ENCODE data around the gene ALK. TPM values are rescaled to one million over a fixed set of nuclear protein-coding genes. Genes with fewer than 3 reads are reported as not detected.

The ALK gene
- total RNA-seq, 1 experiment from 2014 or later, result 59.6 TPM

DNA sequence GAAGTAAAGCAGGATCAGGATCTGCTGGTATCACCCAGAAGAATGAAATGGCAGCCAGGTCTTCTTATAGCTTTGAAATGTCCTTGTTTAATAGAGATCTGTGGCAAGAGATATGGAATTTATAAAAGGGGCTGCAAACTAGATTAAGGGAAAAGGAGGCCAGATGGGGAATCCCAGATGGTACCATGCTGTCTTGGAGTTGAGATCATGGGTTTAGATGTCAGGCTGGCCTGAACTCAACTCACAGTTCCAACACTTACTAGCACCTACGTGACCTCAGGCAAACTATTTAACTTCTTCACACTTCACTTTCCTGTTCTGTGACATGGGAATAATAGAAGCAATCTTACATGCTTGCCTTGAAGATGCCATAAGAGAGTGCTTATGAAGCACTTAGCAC, 188.2 kb downstream of the ALK start:
- Histone ChIP-seq H3K27ac (no peak overlapping the region), H3K36me3 (no peaks in the 10 kb centered on the region; the same call in 1 of the 2 replicates), H3K9me3 (replicated peaks) (no peaks in the 10 kb centered on the region), H3K4me1 (no peaks in the 10 kb centered on the region), H3K4me3 (no peak overlapping the region), H3K27me3 (no peaks in the 10 kb centered on the region)
- DNase-seq, result no peak

DNA sequence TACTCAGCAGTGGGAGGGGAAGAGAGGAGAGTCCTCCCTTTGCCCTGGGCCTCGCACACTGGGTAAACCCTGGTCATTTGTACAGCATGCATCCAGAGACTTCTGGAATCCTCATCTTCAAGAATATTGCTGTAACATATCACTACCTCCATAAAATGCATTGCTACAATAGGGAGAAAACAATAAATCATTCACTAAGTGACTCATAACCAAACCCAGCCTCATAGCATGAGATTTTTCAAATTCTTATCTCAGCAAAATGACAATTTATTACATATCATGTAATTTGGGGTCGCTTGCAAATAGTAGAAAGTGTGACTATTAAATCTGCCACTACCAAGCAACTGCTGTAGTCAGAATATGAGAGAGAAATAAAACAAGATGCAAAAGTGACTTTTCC, 189.4 kb downstream of the ALK start:
- Histone ChIP-seq H3K4me1 (no peaks in the 10 kb centered on the region), H3K27me3 (no peaks in the 10 kb centered on the region), H3K4me3 (no peak overlapping the region), H3K36me3 (peaks cover under 1% of the 10 kb centered on the region; the same call in 1 of the 2 replicates), H3K27ac (no peak overlapping the region), H3K9me3 (replicated peaks) (no peaks in the 10 kb centered on the region)
- DNase-seq, result no peak

DNA sequence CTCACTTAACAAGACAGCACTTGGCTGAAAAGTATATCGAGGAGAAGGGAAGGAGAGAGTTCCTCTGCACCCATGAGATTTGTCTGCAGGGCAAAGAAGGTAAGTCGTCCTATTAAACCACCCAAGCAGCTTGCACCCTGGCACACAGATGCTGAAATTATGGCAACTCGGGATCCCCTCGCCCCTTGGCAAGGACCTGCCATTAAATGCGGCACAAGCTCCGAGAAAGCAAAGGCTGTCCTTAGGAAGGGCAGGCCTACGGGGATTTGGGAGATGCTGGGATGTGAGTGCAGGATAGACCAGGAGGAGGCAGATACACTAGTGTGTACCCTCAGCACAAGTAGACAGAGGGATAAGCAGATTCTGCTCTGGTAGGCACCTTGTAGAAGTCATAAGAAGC, 191.5 kb downstream of the ALK start:
- Histone ChIP-seq H3K4me3 (no peak overlapping the region), H3K27me3 (no peaks in the 10 kb centered on the region), H3K9me3 (replicated peaks) (no peaks in the 10 kb centered on the region), H3K27ac (no peak overlapping the region), H3K4me1 (no peaks in the 10 kb centered on the region), H3K36me3 (0 out of 2 replicates have a peak, but pooled peaks cover 2% of the 10 kb centered on the region)
- no peak for DNase-seq

DNA sequence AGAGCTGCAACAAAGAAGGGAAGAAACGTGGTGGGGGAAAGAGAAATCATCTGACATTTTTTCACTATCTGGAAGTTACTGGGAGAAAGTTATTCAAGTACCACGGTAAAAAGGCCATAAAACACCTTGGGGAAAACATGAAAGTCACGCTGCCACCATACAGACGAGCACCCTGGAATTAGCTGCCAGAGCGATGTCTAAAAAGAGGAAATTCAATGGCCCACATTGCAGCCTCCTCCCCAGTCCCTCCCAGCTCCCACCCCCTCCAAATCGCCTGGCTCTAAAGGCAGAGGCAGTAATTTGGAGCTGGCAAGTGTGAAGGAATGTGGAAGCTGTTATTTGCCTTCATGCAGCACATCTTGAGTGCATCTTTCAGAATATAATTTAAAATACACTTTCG, 192.0 kb downstream of the ALK start:
- H3K9me3 ChIP-seq (replicated peaks), result no peaks in the 10 kb centered on the region
- H3K36me3 ChIP-seq, result 0 out of 2 replicates have a peak, but pooled peaks cover 2% of the 10 kb centered on the region
- H3K27me3 ChIP-seq, result no peaks in the 10 kb centered on the region
- peaks cover 3% of the 10 kb centered on the region; the same call in 1 of the 2 replicates for H3K4me1 ChIP-seq
- H3K4me3 ChIP-seq, result no peak overlapping the region
- DNase-seq, result no peak
- no peak overlapping the region for H3K27ac ChIP-seq

GRCh38 chr2:29726976-29727375, 194.4 kb downstream of the ALK start:
- Histone ChIP-seq H3K4me3 (no peak overlapping the region), H3K9me3 (replicated peaks) (no peaks in the 10 kb centered on the region), H3K27ac (no peak overlapping the region), H3K36me3 (0 out of 2 replicates have a peak, but pooled peaks cover 2% of the 10 kb centered on the region), H3K4me1 (peaks cover 3% of the 10 kb centered on the region; the same call in 1 of the 2 replicates), H3K27me3 (no peaks in the 10 kb centered on the region)
- DNase-seq, result peak in 1 of 2 experiments; percentile 50

GRCh38 chr2:29725610-29726009, 195.8 kb downstream of the ALK start:
- no peaks in the 10 kb centered on the region for H3K27me3 ChIP-seq
- H3K4me1 ChIP-seq, result peaks cover 3% of the 10 kb centered on the region; the same call in 1 of the 2 replicates
- no peak for DNase-seq
- 0 out of 2 replicates have a peak, but pooled peaks cover 2% of the 10 kb centered on the region for H3K36me3 ChIP-seq
- H3K9me3 ChIP-seq (replicated peaks), result no peaks in the 10 kb centered on the region
- no peak overlapping the region for H3K4me3 ChIP-seq
- H3K27ac ChIP-seq, result no peak overlapping the region

GRCh38 chr2:29724282-29724681, 197.1 kb downstream of the ALK start:
- peak in 1 of 2 experiments; percentile 49 for DNase-seq
- Histone ChIP-seq H3K36me3 (0 out of 2 replicates have a peak, but pooled peaks cover 2% of the 10 kb centered on the region), H3K27ac (no peak overlapping the region), H3K27me3 (no peaks in the 10 kb centered on the region), H3K4me3 (no peak overlapping the region), H3K4me1 (peaks cover 3% of the 10 kb centered on the region; the same call in 1 of the 2 replicates), H3K9me3 (replicated peaks) (no peaks in the 10 kb centered on the region)

DNA sequence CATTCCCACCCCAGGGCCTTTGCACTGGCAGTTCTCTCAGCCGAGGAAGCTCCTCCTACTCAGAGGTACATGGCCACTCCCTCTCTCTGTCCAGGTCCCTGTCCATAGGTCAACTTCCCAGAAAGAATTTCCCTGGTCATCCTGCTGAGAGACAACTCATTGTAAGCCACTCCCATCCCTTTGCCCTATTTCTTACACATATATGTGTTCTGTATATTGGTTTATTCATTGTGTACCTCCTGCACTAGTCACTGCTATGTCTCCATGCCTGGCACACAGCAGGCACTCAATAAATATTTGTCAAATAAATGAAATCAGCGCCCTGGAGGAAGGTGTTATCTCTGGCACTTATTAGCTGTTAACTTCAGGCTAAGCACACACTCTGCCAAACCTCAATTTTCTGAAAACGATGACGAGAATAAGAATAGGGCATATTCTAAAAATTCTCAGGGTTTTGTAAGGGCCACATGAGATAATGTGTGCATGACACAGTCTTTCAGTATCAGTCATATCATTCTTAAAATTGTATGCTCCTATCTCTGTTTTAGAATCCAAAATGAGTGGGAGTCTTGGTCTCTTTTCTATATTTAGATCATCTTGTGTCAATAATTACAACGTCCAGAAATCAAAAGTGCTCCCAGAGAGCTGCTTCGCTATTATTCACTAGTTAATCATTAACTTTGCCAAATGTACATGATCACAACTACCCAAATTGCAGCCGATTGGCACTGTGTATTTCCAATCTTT, 198.0 kb downstream of the ALK start:
- Histone ChIP-seq H3K9me3 (replicated peaks) (no peaks in the 10 kb centered on the region), H3K4me3 (no peak overlapping the region), H3K27ac (no peak overlapping the region), H3K4me1 (peaks cover 3% of the 10 kb centered on the region; the same call in 1 of the 2 replicates), H3K36me3 (0 out of 2 replicates have a peak, but pooled peaks cover 2% of the 10 kb centered on the region), H3K27me3 (no peaks in the 10 kb centered on the region)
- DNase-seq, result no peak

GRCh38 chr2:29719639-29720038, 201.7 kb downstream of the ALK start:
- no peak overlapping the region for H3K27ac ChIP-seq
- H3K9me3 ChIP-seq (replicated peaks), result no peaks in the 10 kb centered on the region
- DNase-seq, result no peak

DNA sequence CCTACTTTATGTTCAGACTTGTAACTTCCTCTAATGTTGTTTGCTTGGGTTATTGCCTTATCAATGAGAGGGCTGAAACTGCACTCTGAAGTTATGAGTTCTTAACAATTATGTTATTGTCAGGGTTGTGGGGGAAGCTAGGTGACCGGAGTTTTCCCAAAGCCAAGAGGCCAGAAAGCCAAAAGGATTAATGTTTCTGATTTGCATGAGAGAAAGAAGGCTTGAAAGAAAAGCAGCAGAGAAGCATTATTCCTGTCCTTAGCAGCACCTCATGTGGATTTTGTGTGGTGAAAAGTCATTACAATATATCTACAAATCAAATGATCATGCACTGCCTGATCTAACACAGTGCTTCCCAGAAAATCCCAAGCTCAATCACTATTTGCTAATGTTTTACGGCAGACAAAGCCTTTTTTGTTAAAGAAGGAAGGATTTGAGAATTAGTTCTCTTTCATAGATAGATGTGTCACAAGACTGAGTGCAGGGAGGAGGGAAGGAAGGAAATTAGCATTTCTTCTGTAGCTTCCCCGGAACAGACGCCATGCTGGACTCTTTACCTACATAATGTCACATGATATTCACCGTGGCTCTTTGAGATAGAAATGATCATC, 203.2 kb downstream of the ALK start:
- Histone ChIP-seq H3K9me3 (replicated peaks) (no peaks in the 10 kb centered on the region), H3K27ac (no peak overlapping the region), H3K4me3 (no peak overlapping the region), H3K27me3 (no peaks in the 10 kb centered on the region), H3K4me1 (no peaks in the 10 kb centered on the region), H3K36me3 (peaks cover 25% of the 10 kb centered on the region; the same call in 1 of the 2 replicates)
- DNase-seq, result no peak

More at GRCh38 chr2:29719639-29720038, 201.7 kb downstream of the ALK start:
- Histone ChIP-seq H3K4me3 (no peak overlapping the region), H3K27me3 (no peaks in the 10 kb centered on the region), H3K4me1 (peaks cover 2% of the 10 kb centered on the region; the same call in 1 of the 2 replicates), H3K36me3 (peaks cover 17% of the 10 kb centered on the region; the same call in 1 of the 2 replicates)

GRCh38 chr2:29715655-29716054, 205.7 kb downstream of the ALK start:
- Histone ChIP-seq H3K4me1 (no peaks in the 10 kb centered on the region), H3K27me3 (no peaks in the 10 kb centered on the region), H3K4me3 (no peak overlapping the region), H3K36me3 (peaks cover 30% of the 10 kb centered on the region; the same call in 1 of the 2 replicates), H3K27ac (no peak overlapping the region), H3K9me3 (replicated peaks) (no peaks in the 10 kb centered on the region)
- DNase-seq, result no peak

DNA sequence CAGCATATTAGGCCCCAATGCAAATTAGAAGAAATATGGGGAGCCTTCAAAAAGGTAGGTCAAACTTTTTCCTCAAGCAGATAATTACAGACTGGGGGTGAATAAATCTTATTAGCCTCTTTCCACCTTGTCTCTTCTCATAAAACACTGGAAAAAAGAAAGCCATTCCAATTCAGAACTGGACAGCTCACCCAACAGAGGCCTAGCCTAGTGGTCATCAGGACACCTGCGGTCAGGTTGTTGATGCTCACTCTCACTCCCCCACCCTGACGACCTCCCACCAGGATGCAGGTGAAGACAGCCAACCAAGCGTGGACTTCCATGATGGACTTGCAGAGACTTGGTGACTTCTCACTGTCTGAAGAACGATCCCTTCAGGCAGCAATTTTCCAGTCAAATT, 207.1 kb downstream of the ALK start:
- H3K9me3 ChIP-seq (replicated peaks), result no peaks in the 10 kb centered on the region
- no peak overlapping the region for H3K27ac ChIP-seq
- DNase-seq, result no peak
- H3K36me3 ChIP-seq, result peaks cover 35% of the 10 kb centered on the region; the same call in 1 of the 2 replicates
- no peaks in the 10 kb centered on the region for H3K27me3 ChIP-seq
- no peaks in the 10 kb centered on the region for H3K4me1 ChIP-seq
- no peak overlapping the region for H3K4me3 ChIP-seq

- H3K27ac ChIP-seq, result no peak overlapping the region
- peak; percentile 67 to 84 for DNase-seq
Measured at GRCh38 chr2:29706171-29706720, 215.1 kb downstream of the ALK start.

DNA sequence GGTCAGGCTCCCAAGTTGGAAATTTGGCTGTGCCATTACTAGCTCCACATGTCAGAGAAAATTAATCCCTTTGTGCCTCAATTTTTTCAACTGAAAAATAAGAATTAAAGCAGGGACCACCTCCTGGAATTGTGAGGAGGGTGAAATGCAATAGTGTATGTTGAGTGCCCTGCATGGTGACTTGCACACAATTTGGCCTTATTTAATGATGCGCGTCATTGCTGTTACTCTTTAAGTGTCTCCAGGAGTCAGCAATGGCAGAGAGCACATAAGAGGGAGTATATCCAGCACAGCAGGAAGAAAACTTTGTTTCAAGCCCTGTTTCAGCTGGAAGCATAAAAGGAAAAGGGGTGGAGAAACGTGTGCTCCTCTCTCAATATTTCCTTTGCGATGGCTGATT, 215.8 kb downstream of the ALK start:
- DNase-seq, result no peak
- Histone ChIP-seq H3K36me3 (peaks cover 5% of the 10 kb centered on the region; the same call in 1 of the 2 replicates), H3K4me1 (peaks cover 20% of the 10 kb centered on the region), H3K27me3 (no peaks in the 10 kb centered on the region), H3K4me3 (no peak overlapping the region), H3K27ac (no peak overlapping the region), H3K9me3 (replicated peaks) (no peaks in the 10 kb centered on the region)

More at GRCh38 chr2:29706171-29706720, 215.1 kb downstream of the ALK start:
- H3K36me3 ChIP-seq, result peaks cover 7% of the 10 kb centered on the region; the same call in 1 of the 2 replicates
- no peaks in the 10 kb centered on the region for H3K9me3 ChIP-seq (replicated peaks)
- H3K4me3 ChIP-seq, result no peak overlapping the region
- no peaks in the 10 kb centered on the region for H3K27me3 ChIP-seq
- peaks cover 20% of the 10 kb centered on the region for H3K4me1 ChIP-seq

- no peaks in the 10 kb centered on the region for H3K36me3 ChIP-seq
- no peaks in the 10 kb centered on the region for H3K27me3 ChIP-seq
- DNase-seq, result no peak
- no peaks in the 10 kb centered on the region for H3K9me3 ChIP-seq (replicated peaks)
- peaks cover 20% of the 10 kb centered on the region for H3K4me1 ChIP-seq
- no peak overlapping the region for H3K4me3 ChIP-seq
- H3K27ac ChIP-seq, result no peak overlapping the region
Measured at GRCh38 chr2:29703336-29703735, 218.1 kb downstream of the ALK start.

Data from SJCRH30 (cell line).